Measurements from ENCODE around the gene NEO1. TPM values are rescaled to one million over a fixed set of nuclear protein-coding genes. Genes with fewer than 3 reads are reported as not detected.

The NEO1 gene
- total RNA-seq, 1 experiment from 2014 or later: 41.8 TPM

DNA sequence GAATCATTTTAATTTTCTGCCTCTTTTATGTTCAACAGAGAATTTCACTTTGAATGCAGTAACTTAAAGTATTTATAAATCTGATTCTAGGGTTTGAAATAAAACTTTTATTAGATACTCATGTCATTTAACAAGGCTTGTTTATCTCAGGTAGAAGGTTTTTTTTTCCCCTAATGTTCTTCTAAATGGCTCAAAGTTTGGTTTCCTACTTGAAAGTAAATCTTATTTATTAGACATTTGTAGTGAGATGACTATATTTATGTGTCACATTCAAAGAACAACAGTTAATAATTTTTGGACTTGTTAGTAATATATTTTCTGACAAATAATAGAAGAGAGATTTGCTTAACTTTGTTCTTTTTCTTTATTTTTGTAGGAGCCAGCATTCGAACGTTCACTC is 63.9 kb downstream of the NEO1 start:
- Histone ChIP-seq H3K14ac (ENCODE audit: insufficient read depth, low read length) (no peak overlapping the region), H3K23ac (ENCODE audit: insufficient read length, low read depth, low read length) (no peak overlapping the region), H3K56ac (ENCODE audit: insufficient read length, low read depth, low read length) (no peak overlapping the region), H3K4me1 (ENCODE audit: insufficient read depth, low read length) (peaks cover 2% of the 10 kb centered on the region; the same call in 1 of the 2 replicates), H3K18ac (ENCODE audit: insufficient read length, low read depth, low read length) (no peak overlapping the region), H3K4me2 (ENCODE audit: insufficient read depth, insufficient read length, low read length) (no peak overlapping the region), H3K23me2 (ENCODE audit: insufficient read length, low read depth, low read length, poor library complexity, severe bottlenecking) (no peaks in the 10 kb centered on the region), H2BK20ac (ENCODE audit: low read depth, low read length, poor library complexity, severe bottlenecking) (no peak overlapping the region), H3K9ac (ENCODE audit: extremely low read depth, insufficient read length, low read length) (no peak overlapping the region), H3K27ac (ENCODE audit: insufficient read length, low read depth, low read length) (no peak overlapping the region), H2BK12ac (ENCODE audit: insufficient read length, low read depth, low read length) (no peak overlapping the region), H3T11ph (ENCODE audit: low read length) (no peak overlapping the region), H4K8ac (replicated peaks; ENCODE audit: insufficient read length, low read depth, low read length) (no peak overlapping the region), H3K4ac (ENCODE audit: low read depth, low read length) (no peak overlapping the region), H3K79me2 (ENCODE audit: insufficient read depth, low read length) (no peaks in the 10 kb centered on the region), H3K9me3 (ENCODE audit: control insufficient read depth, low read depth, low read length) (no peaks in the 10 kb centered on the region), H2BK15ac (ENCODE audit: low read depth, low read length) (no peak overlapping the region), H2BK5ac (ENCODE audit: insufficient read length, low read length) (no peak overlapping the region), H4K20me1 (ENCODE audit: control insufficient read depth, insufficient read depth, insufficient read length) (no peaks in the 10 kb centered on the region), H2BK120ac (ENCODE audit: low read depth, low read length, poor library complexity, severe bottlenecking) (no peak overlapping the region), H4K5ac (ENCODE audit: insufficient read length, low read depth, low read length) (no peak overlapping the region), H3K79me1 (ENCODE audit: insufficient read depth, low read depth, low read length, poor library complexity, severe bottlenecking) (no peaks in the 10 kb centered on the region), H3K27me3 (ENCODE audit: insufficient read depth, low read length) (no peaks in the 10 kb centered on the region), H2AK5ac (ENCODE audit: insufficient read length, low read length) (no peak overlapping the region), H2AFZ (ENCODE audit: low read length) (no peak overlapping the region), H4K91ac (ENCODE audit: insufficient read length, low read depth, low read length) (no peak overlapping the region)
- Mint-ChIP-seq H3K4me3 (no peak overlapping the region), H3K27me3 (ENCODE audit: low read depth) (no peaks in the 10 kb centered on the region), H3K4me1 (peaks cover 6 to 7% of the 10 kb centered on the region in 2 experiments), H3K9me3 (no peaks in the 10 kb centered on the region), H3K27ac (no peak overlapping the region), H3K36me3 (ENCODE audit: insufficient read depth in 1 of 3, low read depth in 3 of 3) (peaks cover 0 to 5% (median 4%) of the 10 kb centered on the region in 3 experiments; a peak in 1 of 7 replicates)
- TF ChIP-seq, protein P1, sequence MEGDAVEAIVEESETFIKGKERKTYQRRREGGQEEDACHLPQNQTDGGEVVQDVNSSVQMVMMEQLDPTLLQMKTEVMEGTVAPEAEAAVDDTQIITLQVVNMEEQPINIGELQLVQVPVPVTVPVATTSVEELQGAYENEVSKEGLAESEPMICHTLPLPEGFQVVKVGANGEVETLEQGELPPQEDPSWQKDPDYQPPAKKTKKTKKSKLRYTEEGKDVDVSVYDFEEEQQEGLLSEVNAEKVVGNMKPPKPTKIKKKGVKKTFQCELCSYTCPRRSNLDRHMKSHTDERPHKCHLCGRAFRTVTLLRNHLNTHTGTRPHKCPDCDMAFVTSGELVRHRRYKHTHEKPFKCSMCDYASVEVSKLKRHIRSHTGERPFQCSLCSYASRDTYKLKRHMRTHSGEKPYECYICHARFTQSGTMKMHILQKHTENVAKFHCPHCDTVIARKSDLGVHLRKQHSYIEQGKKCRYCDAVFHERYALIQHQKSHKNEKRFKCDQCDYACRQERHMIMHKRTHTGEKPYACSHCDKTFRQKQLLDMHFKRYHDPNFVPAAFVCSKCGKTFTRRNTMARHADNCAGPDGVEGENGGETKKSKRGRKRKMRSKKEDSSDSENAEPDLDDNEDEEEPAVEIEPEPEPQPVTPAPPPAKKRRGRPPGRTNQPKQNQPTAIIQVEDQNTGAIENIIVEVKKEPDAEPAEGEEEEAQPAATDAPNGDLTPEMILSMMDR (conservative IDR thresholded peaks at IDR 0.05): no peak
- no peak for DNase-seq
- WGBS (ENCODE audit: extremely low coverage, insufficient read length, low lambda C conversion rate): no CpG with 5 or more reads among the region's 2 CpGs

All from H9 (cell line).